Right renal cortex interstitium (tissue), 3 donors: Measurements from ENCODE around the gene ITPR1. TPM values are rescaled to one million over a fixed set of nuclear protein-coding genes. Genes with fewer than 3 reads are reported as not detected.

Experiments used
- DNase-seq, 3 donors: peaks; one replicate each; pipeline ENCODE4 v3.0.0-alpha.2; 2013; ENCODE audit warnings: low read depth in 3 of 3, low spot score in 2 of 3
- polyA plus RNA-seq, 3 donors: library from polyadenylated mRNA; unstranded; fragments of 120-200 nt; gene quantifications; one replicate each; pipeline ENCODE4 v1.2.1, GENCODE V29; 2013; ENCODE audit not compliant: insufficient read length in 3 of 3

ITPR1 gene
- polyA plus RNA-seq, 3 donors, result 53.7 to 55.5 (median 53.7) TPM

GRCh38 chr3:4508048-4508981 lies 15.2 kb downstream of the ITPR1 start:
- DNase-seq, result no peak

- no peak for DNase-seq
These were observed 15.9 kb downstream of the ITPR1 start for GRCh38 chr3:4509043-4509442.

- DNase-seq, result no peak
These were observed 17.0 kb downstream of the ITPR1 start for GRCh38 chr3:4509983-4510755.

- no peak for DNase-seq
These were observed 18.5 kb downstream of the ITPR1 start for GRCh38 chr3:4511491-4512262.

- DNase-seq, result peak in 1 of 3 donors; percentile 63
These were observed 19.9 kb downstream of the ITPR1 start for GRCh38 chr3:4512895-4513616.

- DNase-seq, result no peak
These were observed 21.2 kb downstream of the ITPR1 start for GRCh38 chr3:4514321-4514720.

- DNase-seq, result no peak
These were observed 21.8 kb downstream of the ITPR1 start for GRCh38 chr3:4514916-4515315.

GRCh38 chr3:4515916-4516579 lies 22.9 kb downstream of the ITPR1 start:
- DNase-seq, result no peak

- DNase-seq, result no peak
These were observed 23.9 kb downstream of the ITPR1 start for GRCh38 chr3:4517093-4517492.

- no peak for DNase-seq
These were observed 24.6 kb downstream of the ITPR1 start for GRCh38 chr3:4517643-4518311.

GRCh38 chr3:4520033-4520816 lies 27.1 kb downstream of the ITPR1 start:
- DNase-seq, result no peak

- DNase-seq, result no peak
These were observed 29.8 kb downstream of the ITPR1 start for GRCh38 chr3:4522947-4523346.

GRCh38 chr3:4523710-4524698 lies 30.9 kb downstream of the ITPR1 start:
- DNase-seq, result no peak

- no peak for DNase-seq
These were observed 32.5 kb downstream of the ITPR1 start for GRCh38 chr3:4525560-4526223.

- DNase-seq, result no peak
These were observed 35.2 kb downstream of the ITPR1 start for GRCh38 chr3:4528320-4528719.

GRCh38 chr3:4528819-4529600 lies 35.9 kb downstream of the ITPR1 start:
- DNase-seq, result no peak
